NCI-H345 (cell line): ENCODE data around the gene UBL4B.

Experiments used
- DNase-seq: peaks from one replicate; lab custom pipeline; 2025; lab: John Stamatoyannopoulos, UW

The UBL4B gene

DNA sequence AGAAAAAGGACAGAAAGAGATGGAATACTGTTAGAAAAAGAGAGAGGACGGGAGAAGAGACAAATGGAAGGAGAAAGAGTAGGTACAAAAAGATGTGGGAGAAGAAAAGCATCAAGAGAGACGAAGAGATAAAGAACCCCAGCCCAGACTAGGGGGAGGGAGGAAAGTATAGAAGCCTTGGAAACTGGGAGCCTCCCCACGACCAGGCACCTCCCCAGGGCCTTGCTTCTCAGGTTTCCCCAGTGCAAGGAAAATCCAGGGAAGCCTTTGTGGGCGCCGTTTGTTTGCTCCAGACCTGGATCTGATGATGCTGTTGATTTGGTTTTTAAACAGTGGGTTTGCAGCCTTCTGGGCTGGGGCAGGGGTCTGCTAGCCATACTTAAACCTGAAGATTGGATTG, 26.6 kb upstream of the UBL4B start:
- no peak for DNase-seq

DNA sequence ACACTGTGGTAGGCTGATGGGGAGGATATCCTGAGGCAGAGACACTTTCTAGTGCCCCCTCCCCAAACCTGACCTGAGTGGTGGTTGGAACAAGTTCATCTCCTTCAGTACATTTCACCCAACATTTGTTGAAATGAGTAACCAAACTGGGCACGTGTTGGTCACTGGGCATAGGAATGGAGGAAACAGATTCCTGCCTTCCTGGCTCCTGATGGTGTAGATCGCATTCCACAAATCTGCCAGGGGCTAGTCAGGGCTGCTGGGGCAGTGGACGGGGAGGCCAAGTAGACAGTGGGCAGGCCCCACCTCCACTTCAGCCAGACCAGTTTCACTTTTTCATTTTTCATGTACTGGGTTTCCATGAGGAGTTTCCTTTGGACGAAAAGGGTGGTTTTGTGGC, 25.3 kb upstream of the UBL4B start:
- DNase-seq, result no peak

DNA sequence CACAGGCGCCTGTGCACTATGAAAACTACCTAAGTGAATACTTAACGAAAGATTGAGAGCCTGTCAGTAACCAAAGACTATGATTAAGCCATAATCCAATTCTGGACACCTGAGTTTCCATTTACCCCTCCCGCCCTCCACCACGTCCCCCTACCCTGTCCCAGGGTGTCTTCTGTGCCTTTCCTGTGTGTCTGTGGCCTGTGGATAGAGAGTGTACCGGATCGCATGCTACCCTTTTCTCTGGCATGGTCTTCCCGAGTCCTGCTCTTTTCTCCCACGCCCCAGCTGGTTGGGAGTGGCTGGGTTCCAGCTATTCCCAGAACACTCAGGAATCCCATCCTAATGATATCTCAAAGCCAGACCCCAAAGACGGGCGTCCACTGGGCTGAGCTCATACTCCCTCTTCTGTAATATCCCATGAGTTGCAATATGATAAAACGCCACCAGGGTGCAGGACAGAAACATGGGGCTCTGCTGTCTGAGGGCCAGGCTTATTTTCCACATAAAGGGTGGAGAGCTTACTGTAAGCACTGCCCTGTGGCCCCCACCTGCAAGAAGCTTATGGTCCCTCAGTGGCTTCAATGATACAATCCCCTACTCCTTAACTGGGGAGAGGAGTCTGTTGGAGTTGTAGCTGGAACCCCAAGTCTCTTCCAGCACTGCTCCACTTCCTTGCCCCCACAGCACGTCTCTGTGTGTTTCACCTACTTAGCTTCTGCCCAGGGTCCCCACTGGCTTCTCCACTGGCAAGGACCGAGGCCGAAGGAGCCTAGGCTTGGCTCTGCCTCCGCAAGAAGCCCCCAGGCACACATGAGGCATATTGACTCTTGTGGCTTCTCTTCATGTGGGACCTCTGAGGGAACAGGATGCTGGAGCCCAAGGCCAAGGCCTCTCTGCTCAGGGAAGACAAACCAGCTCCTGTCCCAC, 24.2 kb upstream of the UBL4B start:
- DNase-seq, result peak; percentile 54

DNA sequence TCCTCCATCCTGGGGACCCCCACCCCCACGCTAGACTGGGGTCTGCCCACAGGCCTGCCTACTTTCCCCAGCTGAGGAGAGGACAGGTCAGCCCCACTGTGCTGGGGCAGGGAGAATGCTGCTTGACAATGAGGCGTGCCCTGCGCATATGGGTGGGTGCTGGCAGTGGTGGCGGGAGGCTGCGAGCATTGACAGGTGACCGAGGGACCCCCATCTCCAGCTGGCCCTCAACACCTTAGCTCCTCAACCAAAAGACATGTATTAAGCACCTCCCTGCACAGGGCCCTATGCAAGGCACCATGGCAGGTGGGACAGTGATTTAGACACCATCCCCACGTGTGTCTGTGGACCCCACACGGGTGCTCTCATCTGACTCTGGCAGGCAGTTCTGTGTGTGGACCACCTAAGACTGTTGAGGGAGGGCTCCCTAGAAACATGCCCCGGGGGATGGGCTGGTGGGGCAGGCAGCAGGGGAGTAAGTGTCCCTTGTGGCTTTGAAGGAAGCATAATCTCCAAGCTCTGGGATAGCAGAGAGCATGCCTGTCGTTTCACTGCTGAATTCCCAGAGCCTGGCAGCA, 23.4 kb upstream of the UBL4B start:
- DNase-seq, result no peak

DNA sequence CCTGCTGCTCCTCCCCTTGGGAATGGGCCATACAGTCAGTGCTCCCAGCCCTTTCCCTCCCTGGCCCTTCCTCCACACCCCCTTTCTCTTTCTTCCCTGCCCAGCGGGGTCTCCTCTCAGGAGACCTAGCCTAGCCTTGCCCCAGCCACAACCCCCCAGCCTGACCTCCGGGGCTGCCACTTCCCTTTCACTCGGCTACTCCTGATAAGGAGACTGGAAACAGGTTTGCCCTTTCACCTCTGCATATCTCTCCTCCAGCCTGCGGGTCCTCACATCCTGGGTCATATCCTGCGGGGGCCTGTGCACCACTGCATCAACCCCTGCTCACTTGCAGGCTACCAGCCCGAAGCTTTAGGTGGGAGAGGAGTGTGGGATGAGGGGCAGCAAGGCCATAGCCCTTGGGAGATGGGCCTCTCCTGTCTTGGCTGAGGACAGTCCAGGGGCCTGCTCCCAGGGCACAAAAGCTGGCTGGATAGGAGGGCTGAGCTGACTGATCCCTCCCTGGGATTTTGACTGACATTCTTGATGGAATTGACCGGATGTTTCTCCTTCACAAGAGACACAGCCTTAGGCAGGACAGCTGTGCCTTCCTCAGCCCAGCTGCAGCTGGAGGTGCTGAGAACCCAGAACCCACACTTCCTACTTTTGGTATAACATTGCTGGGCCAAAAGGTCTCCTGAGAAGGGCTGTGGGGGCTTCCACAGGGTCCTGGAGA, 22.5 kb upstream of the UBL4B start:
- no peak for DNase-seq

DNA sequence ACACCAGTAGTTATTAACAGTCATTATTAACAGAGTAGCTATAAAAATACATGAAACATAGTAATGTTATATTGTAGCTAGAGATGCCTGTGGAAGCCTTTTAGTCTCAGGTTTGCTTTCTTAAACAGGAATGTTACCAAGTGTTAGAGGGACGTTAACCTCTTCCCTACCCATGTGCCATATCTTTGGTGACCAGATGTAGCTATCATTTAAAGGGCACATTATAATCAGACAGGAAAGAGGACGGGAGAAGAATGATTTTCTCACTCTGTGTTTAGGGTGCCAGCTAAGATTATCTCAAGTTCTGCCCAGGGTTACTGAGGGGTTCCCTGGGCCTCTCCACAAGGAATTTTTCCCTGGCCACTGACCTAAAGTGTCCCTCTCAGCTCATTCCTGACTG, 20.9 kb upstream of the UBL4B start:
- no peak for DNase-seq

DNA sequence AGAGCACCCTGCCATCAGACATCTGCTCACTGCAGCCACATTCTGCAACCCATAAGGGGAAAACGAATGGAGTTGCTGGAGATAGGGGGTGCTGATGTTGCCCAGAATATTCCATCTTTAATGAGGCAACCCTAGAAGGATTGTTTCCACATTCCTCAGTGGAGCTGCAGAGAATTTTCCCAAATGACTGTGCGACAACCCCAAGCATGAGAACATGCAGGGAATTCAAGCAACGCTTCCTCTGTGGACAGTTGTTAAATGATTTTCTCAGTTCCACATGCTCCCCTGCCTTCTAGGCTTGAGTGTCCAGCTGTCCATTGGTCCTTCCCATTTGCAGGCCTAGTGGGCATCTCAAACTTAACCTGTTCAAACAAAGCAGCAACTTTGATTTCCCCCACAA, 20.5 kb upstream of the UBL4B start:
- no peak for DNase-seq

DNA sequence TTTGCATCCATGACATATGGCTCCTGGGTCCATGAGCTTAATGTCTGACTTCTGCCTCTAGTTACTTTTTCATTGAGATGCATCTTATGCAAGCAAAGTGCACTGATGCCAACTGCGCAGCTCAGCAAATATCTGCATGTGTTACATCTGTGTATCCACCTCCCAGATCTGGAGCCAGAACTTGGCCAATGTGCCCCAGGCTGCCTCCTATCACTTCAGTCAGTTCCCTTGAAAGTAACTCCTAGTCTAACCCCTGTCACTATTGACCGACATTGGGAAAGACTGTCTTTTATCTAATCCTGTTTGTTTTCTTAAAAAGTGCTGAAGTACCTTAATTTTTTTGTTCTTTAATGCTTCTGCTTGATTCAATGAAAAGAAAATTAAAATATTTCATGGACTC, 19.3 kb upstream of the UBL4B start:
- DNase-seq, result no peak

DNA sequence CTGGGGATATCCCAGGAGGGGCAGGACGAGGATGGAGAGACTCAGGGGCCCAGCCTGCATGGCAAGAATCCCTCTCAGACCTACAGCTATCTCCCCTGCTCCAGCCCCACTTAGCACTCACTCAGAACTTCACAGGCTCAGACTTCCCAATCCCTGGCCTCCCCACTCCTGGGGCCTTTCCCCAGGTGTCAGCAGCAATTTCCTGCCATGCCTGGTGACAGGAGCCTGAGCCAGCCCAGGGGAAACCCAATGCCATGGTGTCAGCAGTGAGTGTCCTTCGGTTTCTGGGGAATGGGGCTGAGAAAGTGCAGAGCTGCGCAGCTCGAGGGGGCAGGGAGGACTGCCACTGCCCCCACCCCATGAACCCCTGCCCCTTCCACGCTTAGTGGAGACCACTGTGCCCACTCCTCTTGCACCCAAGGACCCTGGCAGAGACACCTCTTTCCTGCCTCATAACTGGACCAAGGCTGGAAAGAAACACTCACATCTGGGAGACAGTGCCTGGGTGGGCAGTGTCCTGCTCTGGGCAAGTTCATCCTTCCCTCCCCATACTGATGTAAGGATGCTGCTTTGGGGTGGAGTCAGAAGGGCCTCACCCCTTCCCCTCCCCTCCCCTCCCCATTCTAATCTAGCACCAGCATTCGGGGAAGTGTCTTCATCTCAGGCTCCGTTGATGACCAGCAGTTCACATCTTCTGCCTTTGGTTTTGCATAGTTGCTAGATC, 17.1 kb upstream of the UBL4B start:
- DNase-seq, result no peak

DNA sequence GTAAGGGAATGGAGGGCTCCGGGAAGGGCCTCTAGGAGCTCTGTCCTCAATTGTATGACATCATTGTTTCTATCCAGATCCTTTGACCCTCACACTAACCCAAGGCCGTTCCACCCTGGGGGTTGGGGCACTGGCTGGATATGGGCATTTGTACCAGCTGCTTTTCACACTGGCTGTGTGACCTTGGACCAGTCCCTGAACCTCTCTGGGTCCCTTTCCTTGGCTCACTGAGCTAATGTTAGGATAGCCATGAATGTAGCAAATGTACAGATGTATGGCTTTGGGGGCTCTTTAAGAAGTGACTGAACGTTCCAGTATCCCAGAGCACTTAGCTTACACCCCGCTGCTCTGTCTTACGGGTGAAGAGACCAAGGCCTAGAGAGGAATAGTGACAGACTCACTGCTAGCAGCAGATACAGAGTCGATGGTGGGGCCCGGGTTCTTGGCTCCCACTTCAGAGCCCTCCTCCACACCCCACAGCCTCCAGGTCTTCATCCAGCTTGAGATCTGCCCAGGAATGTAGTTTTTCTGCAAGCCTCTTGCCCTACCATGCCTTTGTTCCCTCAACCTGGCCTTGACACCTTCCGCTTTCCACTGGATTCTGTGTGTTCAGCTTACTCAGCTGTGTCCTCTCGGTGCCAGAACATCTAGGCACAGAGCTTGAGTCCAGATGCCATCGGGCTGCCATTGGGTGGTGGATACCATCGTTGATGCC, 14.6 kb upstream of the UBL4B start:
- no peak for DNase-seq

DNA sequence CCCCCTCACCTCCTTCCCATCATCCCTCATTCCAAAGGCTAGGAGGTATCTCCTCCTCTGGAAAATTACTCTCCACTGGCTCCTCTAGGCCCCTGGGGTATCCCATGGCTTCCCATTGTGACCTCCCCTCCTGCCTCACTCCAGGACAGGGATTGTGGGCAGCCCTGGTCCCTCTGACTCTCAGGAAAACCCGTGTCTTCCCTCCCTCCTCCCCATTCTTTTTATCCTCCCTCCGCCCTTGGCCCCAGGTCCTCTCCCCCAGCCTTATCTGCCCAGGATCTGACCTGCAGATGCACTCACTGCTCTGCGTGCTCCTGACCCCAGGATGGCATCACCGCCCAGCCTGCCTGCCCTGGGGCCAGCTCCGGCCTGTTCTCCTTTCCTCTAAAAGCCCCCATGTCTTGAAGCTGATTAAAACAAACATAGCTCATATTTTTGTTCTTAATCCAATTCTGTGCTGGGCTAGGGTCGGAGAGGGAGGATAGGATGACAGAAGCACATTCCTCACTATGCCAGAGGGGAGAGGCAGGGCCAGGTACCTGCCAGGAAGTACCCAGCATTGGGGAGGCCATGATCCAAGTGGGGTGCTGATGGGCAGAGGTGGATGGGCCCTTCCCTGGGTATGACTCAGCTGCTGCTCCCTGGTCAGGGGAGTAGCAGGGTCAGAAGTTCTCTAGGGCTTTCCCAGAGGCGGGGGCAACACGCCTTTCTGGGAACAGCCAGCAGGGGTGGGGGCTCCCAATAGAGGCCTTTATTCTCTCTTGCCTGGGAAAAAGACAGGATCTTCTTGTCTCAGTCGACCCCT, 13.8 kb upstream of the UBL4B start:
- DNase-seq, result no peak

DNA sequence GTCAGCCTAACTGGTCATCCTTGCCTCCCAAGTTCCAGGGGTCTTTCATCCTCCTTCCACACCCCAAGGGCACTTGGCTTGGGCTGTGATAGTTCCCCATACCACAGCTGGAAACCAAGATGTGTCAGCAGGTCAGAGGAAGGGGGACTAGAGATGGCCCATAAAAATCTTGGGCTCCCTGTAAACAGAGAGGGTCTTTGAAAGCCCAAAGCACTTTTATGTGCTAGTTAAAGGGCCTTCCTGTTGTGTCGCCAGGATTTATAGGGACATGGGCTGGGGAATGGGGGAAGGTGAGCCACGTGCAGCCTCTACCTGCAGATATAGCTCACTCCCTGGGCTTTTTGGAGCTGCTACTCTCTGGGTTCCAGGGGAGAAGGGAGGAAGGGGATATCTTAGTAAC, 11.9 kb upstream of the UBL4B start:
- DNase-seq, result no peak

DNA sequence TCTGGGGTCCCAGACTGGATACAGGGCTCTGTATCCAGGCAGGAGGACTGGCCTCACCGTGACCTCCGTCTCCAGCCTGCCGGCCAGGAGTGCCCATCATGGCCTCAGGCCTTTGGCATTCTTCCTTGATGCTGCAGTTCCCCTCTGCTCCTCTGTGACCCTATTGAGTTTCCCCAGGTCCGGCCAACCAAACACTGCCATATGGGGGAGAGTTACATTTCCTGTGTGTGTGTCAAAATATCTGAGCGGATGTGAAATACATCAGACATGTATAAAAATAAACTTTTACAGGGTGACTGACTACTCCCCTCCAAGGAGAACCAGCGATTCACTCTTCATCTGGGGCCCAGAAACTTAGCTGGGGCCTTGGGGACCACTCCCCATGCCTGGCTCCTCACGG, 10.2 kb upstream of the UBL4B start:
- DNase-seq, result no peak

DNA sequence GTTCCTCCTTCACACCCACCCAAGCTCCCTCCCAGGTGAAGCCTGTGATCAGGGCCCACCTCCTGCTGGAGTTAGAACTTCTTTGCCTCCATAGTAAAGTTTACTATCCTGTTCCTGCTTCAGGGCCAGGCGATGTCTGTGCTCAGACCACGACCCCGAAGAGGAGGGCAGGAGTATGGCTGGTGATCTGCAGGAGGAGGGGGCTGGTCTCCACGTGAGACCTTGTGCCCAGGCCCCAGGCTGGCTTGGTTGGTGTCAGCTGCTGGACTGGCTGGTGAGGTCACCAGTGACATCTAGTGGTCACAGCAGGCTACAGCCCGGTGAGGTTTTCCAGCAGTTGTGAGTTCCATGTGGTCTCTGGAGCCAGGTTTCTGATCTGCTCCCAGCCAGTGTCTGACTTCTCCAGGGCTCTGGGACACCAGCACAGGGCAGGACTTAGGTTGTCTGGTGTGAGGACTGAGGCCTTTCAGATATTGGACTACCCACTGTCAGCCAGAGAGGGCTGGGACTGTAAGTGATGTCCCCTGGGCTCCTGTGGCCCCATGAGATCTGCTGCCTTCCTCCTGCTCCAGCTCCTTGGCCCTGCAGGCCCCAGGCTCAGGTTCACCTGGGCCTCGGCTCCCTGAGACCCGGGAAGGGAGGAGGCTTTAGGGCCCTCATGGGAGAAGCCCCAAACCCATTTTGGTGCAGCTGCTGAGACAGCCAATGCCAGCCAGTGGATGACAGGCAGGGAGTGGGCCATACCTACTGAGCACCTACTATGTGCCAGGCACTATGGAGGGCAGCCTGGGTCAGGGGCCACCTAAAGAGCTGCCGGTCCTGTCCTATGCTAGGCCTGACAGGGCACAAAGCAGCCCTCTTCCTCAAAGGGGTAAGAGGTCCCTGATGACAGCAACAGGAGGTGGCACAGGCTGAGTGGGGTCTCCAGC, 6.0 kb upstream of the UBL4B start:
- peak; percentile 63 for DNase-seq

DNA sequence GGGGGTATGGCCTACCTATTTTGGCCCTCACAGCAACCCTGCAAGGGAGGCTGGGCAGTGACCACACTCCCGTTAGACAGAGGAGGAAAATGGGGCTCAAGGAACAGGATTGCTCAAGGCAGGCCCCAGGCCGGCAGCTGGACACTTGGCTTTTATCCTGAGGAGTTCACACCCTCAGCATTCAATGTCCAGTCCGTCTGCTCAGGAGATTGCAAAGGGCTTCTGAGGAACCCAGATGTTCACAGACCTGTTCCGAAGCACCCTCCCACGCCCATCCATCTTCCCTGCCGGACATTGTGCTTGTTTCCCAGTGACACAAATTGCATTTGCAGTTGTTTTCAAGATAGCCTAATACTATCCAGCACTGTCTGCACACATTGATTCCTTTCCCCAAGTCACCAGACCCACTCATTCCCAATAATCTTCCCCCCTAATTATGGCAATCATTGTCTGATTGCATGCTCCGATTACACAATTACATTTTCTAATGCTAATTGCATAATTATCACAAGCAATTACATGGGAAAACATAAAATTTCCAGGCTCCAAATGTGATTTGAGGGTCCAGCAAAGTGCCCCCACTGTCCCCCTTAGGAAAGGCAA, 4.3 kb upstream of the UBL4B start:
- no peak for DNase-seq

DNA sequence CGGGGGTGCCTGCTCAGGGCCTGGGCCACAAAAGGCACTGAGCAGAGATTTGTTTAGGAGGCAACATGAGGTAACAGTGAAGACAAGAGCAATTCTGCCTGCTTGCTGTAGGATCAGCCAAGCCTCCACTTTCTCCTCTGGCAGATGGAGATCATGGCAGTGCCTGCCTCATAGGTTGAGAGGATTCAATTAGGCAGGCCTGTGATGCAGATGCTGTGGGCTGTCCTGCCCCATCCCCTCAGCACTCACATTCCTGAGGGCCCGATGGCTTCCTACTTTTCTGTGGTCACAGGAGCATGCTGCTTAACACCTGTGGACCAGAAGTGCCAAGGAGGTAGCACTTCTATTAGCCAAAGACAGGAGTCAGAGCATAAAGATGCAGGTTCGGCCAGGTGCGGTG, 1.2 kb upstream of the UBL4B start:
- DNase-seq, result no peak

DNA sequence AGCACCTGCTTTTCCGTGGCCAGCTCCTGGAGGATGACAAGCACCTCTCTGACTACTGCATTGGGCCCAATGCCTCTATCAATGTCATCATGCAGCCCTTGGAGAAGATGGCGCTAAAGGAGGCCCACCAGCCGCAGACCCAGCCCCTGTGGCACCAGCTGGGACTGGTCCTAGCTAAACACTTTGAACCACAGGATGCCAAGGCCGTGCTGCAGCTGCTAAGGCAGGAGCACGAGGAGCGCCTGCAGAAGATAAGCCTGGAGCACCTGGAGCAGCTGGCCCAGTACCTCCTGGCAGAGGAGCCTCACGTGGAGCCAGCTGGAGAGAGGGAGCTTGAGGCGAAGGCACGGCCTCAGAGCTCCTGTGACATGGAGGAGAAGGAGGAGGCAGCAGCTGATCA, 413 bp downstream of the UBL4B start:
- DNase-seq, result peak; percentile 66

DNA sequence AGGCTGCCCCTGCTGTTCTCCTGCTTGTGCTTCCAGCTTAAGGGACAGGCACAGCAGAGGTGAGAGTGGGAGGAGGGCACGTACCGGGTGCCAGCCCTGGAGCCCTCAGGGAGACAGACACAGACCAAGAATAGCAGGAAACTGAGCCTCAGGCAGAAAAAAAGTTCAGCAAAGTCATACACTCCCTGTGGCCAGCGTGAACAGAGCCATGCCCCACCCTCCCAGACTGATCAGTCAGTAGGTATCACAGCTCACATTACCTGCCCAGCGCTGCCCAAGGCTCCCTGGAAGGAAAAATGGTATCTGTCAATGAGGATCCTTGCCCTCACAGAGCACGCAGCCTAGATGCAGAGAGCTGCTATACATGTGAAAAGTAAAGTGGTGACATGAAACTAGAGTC, 1.3 kb downstream of the UBL4B start:
- no peak for DNase-seq

DNA sequence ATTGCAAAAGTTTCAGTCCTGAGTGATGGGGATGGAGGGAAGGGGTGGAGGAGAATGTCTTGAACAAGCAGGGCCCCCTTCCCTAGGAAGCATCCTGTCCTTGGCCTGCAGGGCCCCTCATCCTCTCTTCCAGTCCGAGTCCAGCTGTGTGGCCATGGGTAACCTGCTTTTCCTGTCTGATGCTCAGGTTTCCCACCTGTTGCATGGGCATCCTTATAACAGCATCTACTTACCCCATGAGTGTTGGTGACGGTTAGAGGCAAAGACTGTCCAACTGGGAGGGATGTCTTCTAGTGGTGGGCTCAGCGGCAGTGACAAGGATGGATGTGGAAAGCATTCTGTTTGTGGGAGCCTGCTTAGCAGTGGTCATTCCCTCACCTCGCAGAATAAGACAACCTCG, 1.9 kb downstream of the UBL4B start:
- DNase-seq, result no peak
